Peyer's patch (tissue), 4 donors: Measurements from ENCODE around the gene RET. TPM values are rescaled to one million over a fixed set of nuclear protein-coding genes. Genes with fewer than 3 reads are reported as not detected.

ENCODE experiments used
- DNase-seq, 3 donors: peaks; one replicate each; pipeline ENCODE4 v3.0.0-alpha.2; 2017 to 2019
- H3K27ac ChIP-seq, 4 donors: fragments of 200-600 bp; sonication (generic); one replicate each; pipeline ENCODE4 v1.5.1; 2016 to 2019
- H3K27me3 ChIP-seq, 2 donors: fragments of 200-600 bp; sonication (generic); one replicate each; pipeline ENCODE4 v1.5.1; 2019
- H3K36me3 ChIP-seq, 3 donors: fragments of 200-600 bp; sonication (generic); one replicate each; pipeline ENCODE4 v1.5.1; 2016 to 2019
- H3K4me1 ChIP-seq, 4 donors: fragments of 200-600 bp; sonication (generic); one replicate each; pipeline ENCODE4 v1.5.1; 2016 to 2019
- H3K4me3 ChIP-seq, 4 donors: fragments of 200-600 bp; sonication (generic); 1 replicate in 3 of 4; 2 replicates in 1 of 4; pipeline ENCODE4 v1.5.1; 2016 to 2019; ENCODE audit warnings: mild to moderate bottlenecking in 1 of 4
- H3K9me3 ChIP-seq, 4 donors: fragments of 200-600 bp; sonication (generic); one replicate each; pipeline ENCODE4 v1.5.1; 2016 to 2019; ENCODE audit warnings: mild to moderate bottlenecking in 1 of 4
- POLR2A ChIP-seq, 2 donors: fragments of 450-650 bp; IDR thresholded peaks; one replicate each; pipeline ENCODE4 v1.5.1; 2017; ENCODE audit warnings: antibody characterized with exemption in 2 of 2, mild to moderate bottlenecking in 2 of 2, moderate library complexity in 2 of 2
- total RNA-seq, 4 donors: library from RNA; depleted of rRNA; stranded (reverse); fragments of >200 nt; gene quantifications; one replicate each; pipeline ENCODE4 v1.1.0, GENCODE V29; 2016
- TF ChIP-seq, protein P1 (sequence below), 6 experiments: fragments of 450-650 bp in 4 of 6; fragments of 200-600 bp in 2 of 6; sonication (generic) in 1 of 6; IDR thresholded peaks; one replicate each; pipeline ENCODE4 v1.5.1; 2017 to 2019; ENCODE audit warnings: antibody characterized with exemption in 6 of 6, mild to moderate bottlenecking in 3 of 6, moderate library complexity in 1 of 6

RET gene
- total RNA-seq, 4 donors from 2014 or later, result 1.2 to 5.8 (median 1.7) TPM

DNA sequence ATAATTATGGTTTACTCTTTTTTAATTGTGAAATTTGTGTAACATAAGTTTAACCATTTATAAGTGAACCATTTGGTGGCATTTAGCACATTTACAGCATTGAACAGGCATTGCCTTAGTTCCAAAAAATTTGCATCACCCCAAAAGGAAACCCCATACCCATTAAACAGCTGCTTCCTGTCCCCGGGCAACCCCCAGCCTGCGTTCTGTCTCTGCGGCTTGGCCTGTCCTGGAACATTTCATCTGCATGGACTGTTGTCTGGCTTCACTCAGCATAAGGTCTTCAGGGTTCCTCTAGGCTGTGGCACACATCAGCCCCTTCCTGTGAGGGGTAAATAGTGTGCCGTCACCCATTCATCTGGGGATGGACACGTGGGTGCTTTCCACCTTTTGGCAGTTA is 6.9 kb downstream of the RET start:
- no peak overlapping the region for H3K4me3 ChIP-seq
- TF ChIP-seq, protein P1, sequence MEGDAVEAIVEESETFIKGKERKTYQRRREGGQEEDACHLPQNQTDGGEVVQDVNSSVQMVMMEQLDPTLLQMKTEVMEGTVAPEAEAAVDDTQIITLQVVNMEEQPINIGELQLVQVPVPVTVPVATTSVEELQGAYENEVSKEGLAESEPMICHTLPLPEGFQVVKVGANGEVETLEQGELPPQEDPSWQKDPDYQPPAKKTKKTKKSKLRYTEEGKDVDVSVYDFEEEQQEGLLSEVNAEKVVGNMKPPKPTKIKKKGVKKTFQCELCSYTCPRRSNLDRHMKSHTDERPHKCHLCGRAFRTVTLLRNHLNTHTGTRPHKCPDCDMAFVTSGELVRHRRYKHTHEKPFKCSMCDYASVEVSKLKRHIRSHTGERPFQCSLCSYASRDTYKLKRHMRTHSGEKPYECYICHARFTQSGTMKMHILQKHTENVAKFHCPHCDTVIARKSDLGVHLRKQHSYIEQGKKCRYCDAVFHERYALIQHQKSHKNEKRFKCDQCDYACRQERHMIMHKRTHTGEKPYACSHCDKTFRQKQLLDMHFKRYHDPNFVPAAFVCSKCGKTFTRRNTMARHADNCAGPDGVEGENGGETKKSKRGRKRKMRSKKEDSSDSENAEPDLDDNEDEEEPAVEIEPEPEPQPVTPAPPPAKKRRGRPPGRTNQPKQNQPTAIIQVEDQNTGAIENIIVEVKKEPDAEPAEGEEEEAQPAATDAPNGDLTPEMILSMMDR (IDR thresholded peaks at IDR 0.05), result no peak
- no peak for TF ChIP-seq POLR2A (IDR thresholded peaks at IDR 0.05)
- no peaks in the 10 kb centered on the region for H3K36me3 ChIP-seq
- no peak for DNase-seq
- H3K27me3 ChIP-seq, result no peaks in the 10 kb centered on the region
- no peak overlapping the region for H3K27ac ChIP-seq
- H3K4me1 ChIP-seq, result no peaks in the 10 kb centered on the region
- H3K9me3 ChIP-seq, result no peaks in the 10 kb centered on the region

DNA sequence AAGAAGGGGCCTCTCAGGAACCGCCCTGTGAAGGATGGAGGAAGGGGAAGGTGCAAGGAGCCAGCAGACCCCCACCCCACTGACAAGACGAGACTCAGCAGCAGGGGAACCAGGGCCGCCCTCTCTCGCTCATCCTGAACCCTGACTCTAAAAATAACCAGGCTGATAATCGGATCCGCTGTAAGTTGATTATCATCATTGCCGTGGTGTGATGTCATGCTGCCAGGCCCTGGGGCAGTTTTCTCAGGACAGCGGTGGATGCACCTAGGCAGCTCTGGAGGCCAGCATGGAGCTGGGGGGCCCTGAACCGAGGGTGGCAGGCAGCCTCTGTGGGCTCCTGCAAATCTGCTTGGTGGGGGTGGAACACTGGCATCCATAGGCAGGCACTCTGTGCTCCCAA is 7.9 kb downstream of the RET start:
- DNase-seq, result no peak
- no peaks in the 10 kb centered on the region for H3K4me1 ChIP-seq

DNA sequence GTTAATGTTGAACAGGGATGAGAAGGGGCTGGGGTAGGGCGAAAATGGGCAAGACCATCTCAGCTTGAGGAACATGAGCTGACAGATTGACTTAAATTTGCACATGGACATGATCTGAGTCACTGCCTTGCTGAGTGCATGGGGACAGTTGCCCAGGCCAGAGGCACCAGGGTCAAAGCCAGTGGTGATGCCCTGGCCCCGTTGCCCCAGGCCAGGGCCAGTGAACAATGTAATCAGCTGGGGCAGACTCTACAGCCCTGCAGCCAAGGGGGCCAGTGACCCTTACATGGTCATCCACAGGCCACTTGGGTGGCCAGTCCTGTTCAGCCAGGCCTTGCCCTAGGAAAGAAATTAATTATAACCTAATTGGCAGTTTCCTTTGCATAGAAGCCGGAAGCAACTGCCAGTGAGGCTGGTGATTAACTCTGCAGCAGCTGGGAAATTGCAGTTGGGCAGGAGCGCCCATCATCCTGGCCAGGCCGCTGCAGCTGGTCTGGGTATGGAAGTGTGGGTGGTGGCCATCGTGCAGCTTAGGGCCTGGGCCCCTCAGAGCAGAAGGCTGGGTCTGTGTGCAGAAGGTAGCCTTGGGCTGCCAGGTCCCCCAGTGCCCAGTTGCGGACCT is 9.6 kb downstream of the RET start:
- Histone ChIP-seq H3K27me3 (no peaks in the 10 kb centered on the region), H3K4me1 (no peaks in the 10 kb centered on the region), H3K36me3 (no peaks in the 10 kb centered on the region), H3K4me3 (no peak overlapping the region), H3K27ac (no peak overlapping the region), H3K9me3 (no peaks in the 10 kb centered on the region)
- DNase-seq, result no peak
- TF ChIP-seq, protein P1 (IDR thresholded peaks at IDR 0.05), result no peak
- TF ChIP-seq POLR2A (IDR thresholded peaks at IDR 0.05), result no peak

More for the DNA sequence above, 7.9 kb downstream of the RET start:
- no peak for TF ChIP-seq POLR2A (IDR thresholded peaks at IDR 0.05)
- TF ChIP-seq, protein P1 (IDR thresholded peaks at IDR 0.05), result no peak
- no peaks in the 10 kb centered on the region for H3K27me3 ChIP-seq
- no peaks in the 10 kb centered on the region for H3K9me3 ChIP-seq
- H3K4me3 ChIP-seq, result no peak overlapping the region
- no peak overlapping the region for H3K27ac ChIP-seq
- no peaks in the 10 kb centered on the region for H3K36me3 ChIP-seq

DNA sequence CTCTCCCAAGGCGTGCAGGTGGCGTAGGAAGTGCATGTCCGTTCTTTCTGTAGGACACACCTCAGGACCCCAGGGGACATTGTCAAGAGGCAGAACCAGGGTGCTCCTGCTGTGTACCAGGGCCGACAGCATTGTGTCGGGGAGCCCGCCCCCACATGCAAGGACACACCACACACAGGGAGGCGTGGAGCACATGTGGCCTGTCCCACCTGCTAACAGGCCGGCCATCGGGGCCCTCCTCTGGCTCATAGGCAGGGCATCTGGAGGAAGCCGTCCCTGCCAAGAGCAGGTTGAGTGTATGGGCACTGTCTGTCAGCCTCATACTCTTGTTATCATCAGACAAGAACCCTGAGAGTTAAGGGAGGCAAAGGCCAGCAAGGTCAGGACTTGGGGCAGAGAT is 12.7 kb downstream of the RET start:
- DNase-seq, result no peak
- no peak overlapping the region for H3K27ac ChIP-seq

DNA sequence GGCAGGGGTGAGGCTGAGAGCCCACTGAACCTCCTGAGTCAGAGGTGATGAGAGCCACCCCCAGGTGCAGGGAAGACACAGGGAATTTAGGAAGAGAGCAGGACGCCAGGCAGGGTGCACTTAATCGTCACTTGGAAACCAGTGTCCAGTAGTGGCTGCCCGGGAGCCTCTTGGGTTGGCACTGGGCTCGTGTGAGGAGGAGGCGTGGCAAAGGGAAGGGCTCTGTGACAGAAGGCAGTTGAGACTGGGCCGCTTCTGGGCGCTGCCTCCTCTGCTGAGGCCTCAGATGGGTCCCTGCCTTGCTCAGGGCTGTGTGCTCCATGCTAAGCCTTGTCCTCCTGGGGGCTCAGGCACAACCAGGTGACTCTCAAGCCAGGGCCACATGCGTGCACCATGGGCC is 13.3 kb downstream of the RET start:
- TF ChIP-seq, protein P1 (IDR thresholded peaks at IDR 0.05), result no peak
- no peak for TF ChIP-seq POLR2A (IDR thresholded peaks at IDR 0.05)
- H3K27ac ChIP-seq, result no peak overlapping the region
- H3K4me1 ChIP-seq, result no peaks in the 10 kb centered on the region
- DNase-seq, result no peak
- H3K9me3 ChIP-seq, result no peaks in the 10 kb centered on the region
- no peaks in the 10 kb centered on the region for H3K27me3 ChIP-seq
- no peaks in the 10 kb centered on the region for H3K36me3 ChIP-seq
- no peak overlapping the region for H3K4me3 ChIP-seq

More for the DNA sequence above, 12.7 kb downstream of the RET start:
- TF ChIP-seq POLR2A (IDR thresholded peaks at IDR 0.05), result no peak
- TF ChIP-seq, protein P1 (IDR thresholded peaks at IDR 0.05), result no peak
- H3K36me3 ChIP-seq, result no peaks in the 10 kb centered on the region
- no peak overlapping the region for H3K4me3 ChIP-seq
- H3K9me3 ChIP-seq, result no peaks in the 10 kb centered on the region
- no peaks in the 10 kb centered on the region for H3K27me3 ChIP-seq
- H3K4me1 ChIP-seq, result no peaks in the 10 kb centered on the region

DNA sequence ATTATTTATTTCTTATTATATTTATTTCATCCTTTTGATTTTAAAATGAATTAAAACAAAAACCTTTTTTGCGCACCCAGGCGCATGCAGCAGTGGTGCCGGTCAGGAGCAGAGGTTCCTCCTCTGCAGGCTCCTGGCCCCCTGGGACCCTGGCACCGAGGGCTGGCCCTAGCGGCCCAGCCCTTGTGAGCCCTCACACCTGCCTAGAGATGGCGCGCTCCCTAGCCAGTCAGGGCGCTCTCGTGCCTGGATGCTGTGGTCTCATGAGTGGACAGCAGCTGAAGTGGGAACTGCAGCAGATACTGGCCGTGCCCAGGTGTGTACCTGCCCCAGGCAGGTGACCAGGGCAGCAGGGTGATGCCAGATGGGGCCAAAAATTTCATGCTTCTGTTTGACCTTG is 13.8 kb downstream of the RET start:
- no peak for DNase-seq
- no peak overlapping the region for H3K4me3 ChIP-seq
- TF ChIP-seq, protein P1 (IDR thresholded peaks at IDR 0.05), result no peak
- no peak for TF ChIP-seq POLR2A (IDR thresholded peaks at IDR 0.05)
- no peaks in the 10 kb centered on the region for H3K27me3 ChIP-seq
- no peaks in the 10 kb centered on the region for H3K36me3 ChIP-seq
- no peaks in the 10 kb centered on the region for H3K9me3 ChIP-seq
- H3K4me1 ChIP-seq, result no peaks in the 10 kb centered on the region
- H3K27ac ChIP-seq, result no peak overlapping the region
